HG03442 (cell line): ENCODE results near the gene HACL1.
"Not testable (repeated sequence)": the region's sequence is repeated elsewhere in the genome, so short reads cannot be mapped to it uniquely, and the experiment has no call there.

ENCODE experiments used
- ATAC-seq: cut with Tn5 transposase; IDR thresholded peaks from one replicate; pipeline ENCODE4 v1.9.1; 2021; ENCODE audit warnings: mild to moderate bottlenecking, moderate library complexity; ENCODE audit not compliant: unreplicated experiment

The HACL1 gene

GRCh38 chr3:15630646-15631350 is 29.4 kb upstream of the HACL1 start:
- ATAC-seq, result peak; percentile 57

DNA sequence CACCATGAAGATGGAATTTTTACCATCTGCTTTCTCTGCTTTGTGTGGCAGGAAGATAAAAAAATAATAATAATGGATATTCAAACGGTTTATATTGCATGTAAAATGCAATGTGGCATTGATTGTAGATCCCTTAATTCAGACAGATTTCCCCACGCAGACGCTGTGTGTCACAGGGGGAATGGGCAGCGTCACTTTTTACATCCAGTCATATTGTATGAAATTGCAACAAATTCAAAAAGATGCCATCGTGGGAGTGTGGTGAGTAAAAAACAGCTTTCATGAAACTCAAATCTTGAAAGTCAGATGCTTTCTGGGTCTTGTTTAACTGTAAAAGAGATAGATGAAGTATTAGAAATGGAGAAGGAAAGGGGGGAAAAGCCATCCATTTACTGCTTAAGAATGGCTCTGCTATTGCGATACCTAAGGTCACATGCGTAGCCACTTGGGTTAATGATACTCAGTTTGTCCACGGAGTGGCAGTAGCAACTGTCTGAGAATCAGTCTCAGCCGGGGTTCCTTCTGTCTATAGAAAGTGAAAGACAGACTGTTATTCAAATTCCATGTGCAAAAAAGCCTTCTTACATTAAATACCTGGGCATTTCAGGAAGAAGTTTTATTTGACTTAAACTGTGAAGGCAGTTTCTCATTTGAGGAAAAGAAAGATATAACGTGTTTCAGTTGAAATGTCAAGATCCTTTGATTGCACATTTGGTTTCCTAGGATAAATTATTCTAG is 28.7 kb upstream of the HACL1 start:
- ATAC-seq, result peak; percentile 91

DNA sequence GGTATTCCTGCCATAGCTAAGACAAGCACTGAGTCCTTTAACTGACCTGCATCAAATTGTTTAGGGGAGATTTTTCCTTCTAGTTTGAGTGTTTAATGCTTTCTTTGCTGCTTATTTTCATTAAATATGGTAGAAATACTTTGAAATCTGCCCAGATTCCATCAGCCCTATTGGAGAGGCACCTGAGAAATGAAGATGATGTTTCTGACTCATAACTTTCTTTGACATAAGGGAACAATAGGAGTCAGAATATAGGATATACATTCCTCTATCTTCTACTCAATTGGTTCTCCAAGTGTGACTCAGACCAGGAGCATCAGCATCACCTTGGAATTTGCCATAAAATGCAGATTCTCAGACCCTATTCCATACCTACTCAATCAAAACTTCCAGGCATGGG is 27.6 kb upstream of the HACL1 start:
- ATAC-seq, result no peak

- no peak for ATAC-seq
Observed at GRCh38 chr3:15623535-15624440, 22.4 kb upstream of the HACL1 start.

DNA sequence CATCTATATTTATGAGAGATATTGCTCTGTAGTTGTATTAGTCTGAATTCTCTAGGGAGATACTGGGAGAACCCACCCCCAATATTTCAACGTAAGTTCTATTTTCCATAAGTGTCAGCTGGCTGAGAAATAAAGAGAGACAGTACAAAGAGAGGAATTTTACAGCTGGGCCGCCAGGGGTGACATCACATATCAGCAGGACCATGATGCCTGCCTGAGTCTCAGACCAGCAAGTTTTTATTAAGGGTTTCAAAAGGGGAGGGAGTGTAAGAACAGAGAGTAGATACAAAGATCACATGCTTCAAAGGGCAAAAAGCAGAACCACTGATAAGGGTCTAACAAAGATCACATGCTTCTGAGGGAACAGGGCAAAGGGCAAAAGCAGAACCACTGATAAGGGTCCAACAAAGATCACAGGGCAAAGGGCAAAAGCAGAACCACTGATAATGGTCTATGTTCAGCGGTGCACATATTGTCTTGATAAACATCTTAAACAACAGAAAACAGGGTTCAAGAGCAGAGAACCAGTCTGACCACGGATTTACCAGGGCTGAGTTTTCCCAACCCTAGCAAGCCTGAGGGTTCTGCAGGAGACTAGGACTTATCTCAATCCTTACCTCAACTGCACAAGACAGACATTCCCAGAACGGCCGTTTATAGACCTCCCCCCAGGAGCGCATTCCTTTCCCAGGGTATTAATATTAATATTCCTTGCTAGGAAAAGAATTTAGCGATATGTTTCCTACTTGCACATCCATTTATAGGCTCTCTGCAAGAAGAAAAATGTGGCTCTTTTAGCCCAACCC is 18.5 kb upstream of the HACL1 start:
- not testable (repeated sequence) for ATAC-seq

DNA sequence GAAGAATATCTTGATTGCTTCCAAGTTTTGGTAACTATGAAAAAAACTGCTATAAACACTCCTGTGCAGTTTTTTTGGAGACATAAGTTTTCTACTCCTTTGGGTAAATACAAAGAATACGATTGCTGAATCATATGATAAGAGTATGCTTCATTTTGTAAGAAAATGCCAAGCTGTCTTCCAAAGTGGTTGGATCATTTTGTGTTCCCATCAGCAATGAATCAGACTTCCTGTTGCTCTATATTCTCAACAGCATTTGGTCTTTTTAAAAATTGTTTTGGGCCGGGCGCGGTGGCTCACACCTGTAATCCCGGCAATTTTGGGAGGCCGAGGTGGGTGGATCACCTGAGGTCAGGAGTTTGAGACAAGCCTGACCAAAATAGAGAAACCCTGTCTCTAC is 14.7 kb upstream of the HACL1 start:
- no peak for ATAC-seq

DNA sequence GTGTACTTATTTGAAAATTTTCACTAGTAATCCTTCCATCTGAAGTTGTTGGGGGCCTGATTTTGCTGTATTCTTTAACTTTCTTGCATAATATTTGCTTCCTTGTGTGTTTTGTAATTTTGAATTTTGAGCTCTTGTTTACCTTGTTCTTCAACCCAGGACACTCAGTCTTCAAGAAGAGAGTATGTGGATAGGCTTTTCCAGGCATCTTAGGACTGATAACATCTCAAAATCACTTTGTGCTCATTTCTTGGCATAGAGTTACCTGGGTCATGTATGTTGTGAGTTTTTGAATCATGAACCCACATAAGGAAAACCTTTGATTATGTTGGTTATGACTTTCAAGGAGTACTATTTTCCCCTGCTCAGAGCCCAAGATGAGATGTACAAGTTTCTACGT is 13.6 kb upstream of the HACL1 start:
- ATAC-seq, result no peak

DNA sequence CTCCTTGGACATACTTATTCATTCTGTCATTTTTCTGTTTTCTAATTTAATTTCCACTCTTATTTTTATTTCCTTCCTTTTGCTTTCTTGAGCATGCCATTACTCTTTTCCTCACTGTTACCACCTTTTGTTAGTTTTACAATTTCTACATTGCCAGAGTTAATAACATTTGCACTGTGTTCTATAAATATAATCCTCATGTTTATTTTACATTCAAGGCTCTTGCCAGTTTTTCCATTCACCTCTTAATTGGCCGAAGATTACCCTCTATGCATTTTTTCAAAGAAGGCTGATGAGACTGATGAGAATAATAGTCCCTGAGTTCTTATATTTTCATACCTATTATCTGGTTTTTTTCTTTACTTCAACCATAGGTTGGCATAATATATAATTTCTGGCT is 10.6 kb upstream of the HACL1 start:
- no peak for ATAC-seq

- ATAC-seq, result no peak
Observed at GRCh38 chr3:15611018-15611417, 9.6 kb upstream of the HACL1 start.

GRCh38 chr3:15610082-15610759 is 8.9 kb upstream of the HACL1 start:
- no peak for ATAC-seq

DNA sequence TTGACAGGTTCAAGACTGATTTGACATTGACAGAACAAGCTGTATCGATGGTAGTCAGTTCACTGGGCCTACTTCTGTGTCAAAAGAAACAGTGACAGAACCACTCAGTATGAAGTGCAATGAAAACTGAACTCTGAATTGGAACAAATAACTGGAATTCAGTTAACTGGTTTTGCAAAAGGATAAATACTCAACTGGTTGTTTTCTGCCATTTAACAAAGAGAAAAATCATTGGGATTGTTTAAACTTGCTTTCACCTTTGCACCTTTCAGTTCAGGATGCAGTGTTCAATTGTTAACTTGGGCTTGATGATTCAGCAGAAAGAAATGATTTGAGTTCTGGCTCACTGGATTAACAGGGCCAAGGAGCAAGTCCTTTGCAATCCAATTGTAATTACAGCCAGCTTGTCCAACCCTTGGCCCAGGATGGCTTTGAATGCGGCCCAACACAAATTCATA is 5.1 kb upstream of the HACL1 start:
- no peak for ATAC-seq

GRCh38 chr3:15604584-15604983 is 3.2 kb upstream of the HACL1 start:
- not testable (repeated sequence) for ATAC-seq

DNA sequence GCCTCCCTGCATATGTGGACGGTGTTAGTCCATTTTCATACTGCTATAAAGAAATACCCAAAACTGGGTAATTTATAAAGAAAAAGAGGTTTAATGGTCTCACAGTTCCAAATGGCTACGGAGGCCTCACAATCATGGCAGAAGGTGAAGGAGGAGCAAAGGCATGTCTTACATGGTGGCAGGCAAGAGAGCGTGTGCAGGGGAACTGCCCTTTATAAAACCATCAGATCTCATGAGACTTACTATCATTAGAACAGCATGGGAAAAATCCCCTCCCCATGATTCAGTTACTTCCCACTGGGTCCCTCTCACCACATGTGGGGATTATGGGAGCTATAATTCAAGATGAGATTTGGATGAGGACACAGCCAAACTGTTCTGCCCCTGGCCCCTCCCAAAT is 1.4 kb upstream of the HACL1 start:
- ATAC-seq, result not testable (repeated sequence)

GRCh38 chr3:15602146-15602536 is 772 bp upstream of the HACL1 start:
- peak; percentile 5 for ATAC-seq

- peak; percentile 3 for ATAC-seq
Observed at GRCh38 chr3:15601046-15601398, 347 bp downstream of the HACL1 start.

DNA sequence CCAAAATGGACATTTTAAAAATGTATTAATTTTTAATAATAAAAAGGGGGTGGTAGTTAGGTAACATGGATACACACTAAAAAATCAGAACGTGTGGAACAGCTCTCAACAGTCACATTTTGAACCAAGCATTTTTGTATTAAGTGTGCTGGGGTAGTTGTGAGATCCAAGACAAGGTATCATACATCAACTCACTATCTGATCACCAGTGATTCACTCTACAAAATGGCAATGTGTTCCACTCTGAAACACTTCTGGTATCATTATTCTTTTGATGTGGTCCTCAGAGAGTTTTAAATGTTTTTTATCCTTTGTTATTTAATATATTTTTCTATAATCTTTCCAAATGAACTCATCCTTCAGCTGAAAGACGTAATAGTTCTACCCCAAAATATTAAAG is 5.4 kb downstream of the HACL1 start:
- ATAC-seq, result no peak

GRCh38 chr3:15592968-15593367 is 8.4 kb downstream of the HACL1 start:
- ATAC-seq, result no peak

- no peak for ATAC-seq
Observed at GRCh38 chr3:15591928-15592327, 9.4 kb downstream of the HACL1 start.

- ATAC-seq, result no peak
Observed at GRCh38 chr3:15591242-15591641, 10.1 kb downstream of the HACL1 start.
